ENCODE data around the gene R3HCC1L. TPM values are rescaled to one million over a fixed set of nuclear protein-coding genes. Genes with fewer than 3 reads are reported as not detected.
"Not testable (repeated sequence)": the region's sequence is repeated elsewhere in the genome, so short reads cannot be mapped to it uniquely, and the experiment has no call there.

The R3HCC1L gene
- total RNA-seq, 4 donors from 2014 or later = 9.0 to 11.6 (median 9.9) TPM

- Histone ChIP-seq H3K9me3 (peaks cover 0 to 18% (median 15%) of the 10 kb centered on the region in 4 donors), H3K27ac (replicated peaks in 1 of 4) (no peak overlapping the region), H3K4me3 (no peak overlapping the region), H3K27me3 (no peaks in the 10 kb centered on the region), H3K4me1 (peaks cover 0 to 5% (median 0%) of the 10 kb centered on the region in 4 donors), H3K36me3 (no peaks in the 10 kb centered on the region)
- intact Hi-C loops (cut with DNase I) = no loop called here
- TF ChIP-seq EP300 (IDR thresholded peaks at IDR 0.05) = no peak
- no peak for TF ChIP-seq POLR2AphosphoS5 (IDR thresholded peaks at IDR 0.05)
- 62% methylated on average over 1 of the region's 1 CpG for WGBS
- no peak for DNase-seq (ENCODE audit: extremely low spot score)
Measured at GRCh38 chr10:98217801-98218200, 83.3 kb downstream of the R3HCC1L start.

GRCh38 chr10:98223874-98224273 is 89.4 kb downstream of the R3HCC1L start:
- H3K4me1 ChIP-seq = peaks cover 0 to 14% (median 6%) of the 10 kb centered on the region in 4 donors
- peaks cover 0 to 18% (median 9%) of the 10 kb centered on the region in 4 donors for H3K9me3 ChIP-seq
- H3K27ac ChIP-seq (replicated peaks in 1 of 4) = no peak overlapping the region
- H3K4me3 ChIP-seq = no peak overlapping the region
- DNase-seq (ENCODE audit: extremely low spot score) = no peak
- no peaks in the 10 kb centered on the region for H3K27me3 ChIP-seq
- TF ChIP-seq POLR2AphosphoS5 (IDR thresholded peaks at IDR 0.05) (no peak), POLR2A (IDR thresholded peaks at IDR 0.05; ENCODE audit: low read depth) (no peak), CTCF (IDR thresholded peaks at IDR 0.05) (no peak), EP300 (IDR thresholded peaks at IDR 0.05) (no peak)
- 92% methylated on average over 2 of the region's 6 CpGs for WGBS
- no peaks in the 10 kb centered on the region for H3K36me3 ChIP-seq
- intact Hi-C loops (cut with DNase I) = no loop called here

- no peaks in the 10 kb centered on the region for H3K36me3 ChIP-seq
- H3K4me1 ChIP-seq = peaks cover 0 to 14% (median 6%) of the 10 kb centered on the region in 4 donors
- no peaks in the 10 kb centered on the region for H3K27me3 ChIP-seq
- DNase-seq (ENCODE audit: extremely low spot score) = no peak
- no peak overlapping the region for H3K27ac ChIP-seq (replicated peaks in 1 of 4)
- TF ChIP-seq POLR2AphosphoS5 (IDR thresholded peaks at IDR 0.05) (no peak), EP300 (IDR thresholded peaks at IDR 0.05) (no peak), CTCF (IDR thresholded peaks at IDR 0.05) (no peak), POLR2A (IDR thresholded peaks at IDR 0.05; ENCODE audit: low read depth) (no peak)
- intact Hi-C loops (cut with DNase I) = no loop called here
- WGBS = 69% methylated on average over 2 of the region's 2 CpGs
- peaks cover 0 to 11% (median 3%) of the 10 kb centered on the region in 4 donors for H3K9me3 ChIP-seq
- H3K4me3 ChIP-seq = no peak overlapping the region
Measured at GRCh38 chr10:98224509-98224908, 90.1 kb downstream of the R3HCC1L start.

GRCh38 chr10:98224996-98225395 is 90.5 kb downstream of the R3HCC1L start:
- no peak overlapping the region for H3K4me3 ChIP-seq
- peaks cover 0 to 6% (median under 1%) of the 10 kb centered on the region in 4 donors for H3K9me3 ChIP-seq
- TF ChIP-seq POLR2A (IDR thresholded peaks at IDR 0.05; ENCODE audit: low read depth) (no peak), POLR2AphosphoS5 (IDR thresholded peaks at IDR 0.05) (no peak), CTCF (IDR thresholded peaks at IDR 0.05) (no peak), EP300 (IDR thresholded peaks at IDR 0.05) (no peak)
- H3K27me3 ChIP-seq = no peaks in the 10 kb centered on the region
- H3K27ac ChIP-seq (replicated peaks in 1 of 4) = no peak overlapping the region
- DNase-seq (ENCODE audit: extremely low spot score) = no peak
- H3K36me3 ChIP-seq = no peaks in the 10 kb centered on the region
- peaks cover 0 to 14% (median 6%) of the 10 kb centered on the region in 4 donors for H3K4me1 ChIP-seq
- intact Hi-C loops (cut with DNase I) = no loop called here
- WGBS = 92% methylated on average over 1 of the region's 1 CpG

GRCh38 chr10:98226508-98227144 is 92.2 kb downstream of the R3HCC1L start:
- 88% methylated on average over 1 of the region's 1 CpG for WGBS
- Histone ChIP-seq H3K27me3 (no peaks in the 10 kb centered on the region), H3K9me3 (peaks cover 0 to 5% (median 0%) of the 10 kb centered on the region in 4 donors), H3K36me3 (peaks cover 0 to 5% (median 0%) of the 10 kb centered on the region in 4 donors), H3K4me3 (no peak overlapping the region), H3K4me1 (peaks cover 0 to 14% (median 6%) of the 10 kb centered on the region in 4 donors), H3K27ac (replicated peaks in 1 of 4) (no peak overlapping the region)
- intact Hi-C loops (cut with DNase I) = no loop called here
- no peak for DNase-seq (ENCODE audit: extremely low spot score)
- TF ChIP-seq CTCF (IDR thresholded peaks at IDR 0.05) = no peak
- no peak for TF ChIP-seq POLR2AphosphoS5 (IDR thresholded peaks at IDR 0.05)
- TF ChIP-seq POLR2A (IDR thresholded peaks at IDR 0.05; ENCODE audit: low read depth) = no peak
- no peak for TF ChIP-seq EP300 (IDR thresholded peaks at IDR 0.05)

GRCh38 chr10:98227713-98228112 is 93.3 kb downstream of the R3HCC1L start:
- H3K27ac ChIP-seq (replicated peaks in 1 of 4); intact Hi-C loops (cut with DNase I); DNase-seq (ENCODE audit: extremely low spot score); H3K27me3 ChIP-seq; H3K4me3 ChIP-seq; H3K9me3 ChIP-seq: not testable (repeated sequence)
- WGBS = 96% methylated on average over 3 of the region's 3 CpGs
- Histone ChIP-seq H3K36me3 (peaks cover 0 to 11% (median 5%) of the 10 kb centered on the region in 4 donors), H3K4me1 (peaks cover 0 to 14% (median 6%) of the 10 kb centered on the region in 4 donors)

- DNase-seq (ENCODE audit: extremely low spot score); intact Hi-C loops (cut with DNase I); H3K27me3 ChIP-seq; H3K9me3 ChIP-seq; H3K27ac ChIP-seq (replicated peaks in 1 of 4); H3K4me3 ChIP-seq: not testable (repeated sequence)
- 100% methylated on average over 1 of the region's 1 CpG for WGBS
- Histone ChIP-seq H3K4me1 (peaks cover 0 to 14% (median 6%) of the 10 kb centered on the region in 4 donors), H3K36me3 (peaks cover 0 to 11% (median 5%) of the 10 kb centered on the region in 4 donors)
Measured at GRCh38 chr10:98228266-98228665, 93.8 kb downstream of the R3HCC1L start.
